ENCODE results near the gene RIPK1.

DNA sequence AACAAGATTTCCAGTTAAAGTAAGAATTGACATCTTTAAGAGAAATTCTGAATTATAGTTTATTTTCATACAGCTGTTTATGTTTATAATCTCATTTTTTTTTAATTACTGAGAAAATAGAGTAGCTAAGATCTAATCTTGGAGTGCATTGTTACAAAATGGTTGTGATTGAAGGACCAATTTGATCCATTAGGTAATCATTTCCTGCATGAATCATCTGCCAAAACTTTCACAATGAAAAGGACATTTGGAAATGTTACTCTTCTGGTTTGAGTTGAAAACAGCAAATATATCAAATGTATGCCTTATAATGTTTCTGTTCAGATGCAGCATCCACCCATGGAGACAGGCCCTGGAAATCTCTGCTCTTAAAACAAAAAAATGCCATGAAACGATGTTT, 70.0 kb downstream of the RIPK1 start:
- TF ChIP-seq POLR2A (IDR thresholded peaks at IDR 0.05; ENCODE audit: low read length) (no peak), CTCF (IDR thresholded peaks at IDR 0.05) (no peak), CHD2 (IDR thresholded peaks at IDR 0.05; ENCODE audit: low read length, partially characterized antibody) (no peak), EP300 (IDR thresholded peaks at IDR 0.05) (no peak)
